GDM1 (cell line): ENCODE data around the gene OR13C4.
"Not testable (repeated sequence)": the region's sequence is repeated elsewhere in the genome, so short reads cannot be mapped to it uniquely, and the experiment has no call there.

Experiments used
- DNase-seq: peaks from one replicate; lab custom pipeline; 2025; lab: John Stamatoyannopoulos, UW

Gene OR13C4

DNA sequence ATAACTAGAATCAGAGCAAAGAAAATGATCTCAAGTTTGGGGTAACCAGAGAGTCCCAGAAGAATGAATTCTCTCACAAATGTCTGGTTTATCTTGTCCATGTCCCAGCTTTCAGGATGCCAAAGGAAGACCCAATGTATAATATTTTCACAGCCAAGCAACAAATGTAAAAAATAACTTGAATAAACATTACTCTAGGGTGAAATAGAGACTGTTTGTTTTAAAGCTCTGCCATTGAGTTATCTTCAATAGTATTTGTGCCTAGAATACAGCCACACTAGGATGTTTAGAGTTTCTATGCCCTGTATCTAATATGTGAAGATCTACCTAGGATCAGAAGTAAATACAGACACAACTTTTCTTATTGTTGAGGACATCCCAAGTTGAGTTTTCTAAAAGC lies at the start of gene OR13C4:
OR13C4 (minus strand) TSS at position 101 of the 400 bp plus-strand sequence; CDS start at position 101, 0 bp downstream.
- no peak for DNase-seq

DNA sequence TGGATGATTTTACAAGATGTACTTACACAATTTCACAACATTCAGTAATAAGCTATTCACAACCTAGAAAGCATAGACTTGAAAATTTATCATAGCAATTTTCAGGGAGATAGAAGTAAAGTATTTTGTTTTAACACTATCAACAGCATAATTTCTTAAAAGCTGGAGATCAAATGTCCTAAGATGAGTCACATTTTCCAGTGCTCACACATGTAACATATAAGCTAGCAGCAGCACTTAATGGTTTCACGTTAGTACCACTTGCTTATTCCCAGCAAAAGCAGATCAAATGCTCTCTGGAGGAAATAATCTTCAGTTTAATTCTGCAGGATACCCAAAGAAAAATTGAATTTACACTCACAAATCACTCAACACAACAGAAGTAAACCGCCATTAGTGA lies 48.4 kb upstream of the OR13C4 start:
- no peak for DNase-seq

DNA sequence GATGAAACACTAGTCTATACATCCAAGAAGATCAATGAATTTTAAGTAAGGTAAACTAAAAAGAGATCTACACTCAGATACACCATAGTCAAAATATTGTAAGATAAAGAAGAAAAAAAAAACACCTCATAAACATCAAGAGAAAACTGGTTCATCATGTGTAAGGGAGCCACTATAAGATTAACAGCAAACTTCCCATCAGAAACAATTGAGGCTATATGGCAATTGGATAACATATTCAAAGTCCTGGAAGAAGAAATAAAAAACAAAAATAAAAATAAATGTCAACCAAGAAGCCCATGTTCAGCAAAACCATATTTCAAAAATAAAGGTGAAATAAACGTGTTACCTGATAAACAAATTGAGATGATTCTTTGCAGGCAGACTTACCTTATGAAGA lies 45.6 kb upstream of the OR13C4 start:
- DNase-seq, result no peak

DNA sequence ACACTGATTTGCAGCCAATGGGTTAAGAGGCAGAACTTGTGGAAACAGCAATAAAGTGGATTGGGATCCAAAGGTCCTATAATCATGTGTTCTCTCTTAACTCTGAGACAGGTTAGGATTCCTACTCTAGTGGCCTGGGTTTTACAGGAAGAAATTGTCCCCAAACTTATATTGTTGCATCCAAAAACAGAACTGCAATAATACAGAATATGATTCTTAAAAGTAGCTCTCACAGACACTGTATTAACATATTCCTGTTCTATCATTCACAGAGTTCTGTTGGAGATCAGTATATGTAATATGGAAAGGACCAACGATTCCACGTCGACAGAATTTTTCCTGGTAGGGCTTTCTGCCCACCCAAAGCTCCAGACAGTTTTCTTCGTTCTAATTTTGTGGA lies 41.9 kb upstream of the OR13C4 start, which contains the start of gene OR13C8:
OR13C8 (plus strand) TSS at position 301 of the 400 bp plus-strand sequence; CDS start at position 301, 0 bp downstream.
- no peak for DNase-seq

DNA sequence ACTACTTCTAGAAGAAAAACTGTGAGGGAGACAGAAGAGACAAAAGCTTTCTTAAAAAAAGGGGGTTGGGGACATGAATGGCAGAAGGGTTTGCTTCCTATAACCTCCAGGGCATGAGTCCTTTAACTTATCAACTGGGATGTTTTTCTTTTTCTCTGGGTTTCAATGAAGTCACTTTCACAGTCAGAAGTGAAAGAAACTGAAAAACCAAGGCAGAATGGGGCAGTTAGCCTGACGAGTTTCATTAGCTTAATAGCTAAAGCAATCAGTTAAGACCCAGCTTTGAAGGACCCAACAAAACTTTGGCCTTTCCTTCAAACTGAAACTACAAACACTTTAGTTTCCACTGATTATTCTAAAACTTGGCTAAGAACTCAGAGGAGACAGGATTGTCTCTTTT lies 37.3 kb upstream of the OR13C4 start:
- DNase-seq, result no peak

DNA sequence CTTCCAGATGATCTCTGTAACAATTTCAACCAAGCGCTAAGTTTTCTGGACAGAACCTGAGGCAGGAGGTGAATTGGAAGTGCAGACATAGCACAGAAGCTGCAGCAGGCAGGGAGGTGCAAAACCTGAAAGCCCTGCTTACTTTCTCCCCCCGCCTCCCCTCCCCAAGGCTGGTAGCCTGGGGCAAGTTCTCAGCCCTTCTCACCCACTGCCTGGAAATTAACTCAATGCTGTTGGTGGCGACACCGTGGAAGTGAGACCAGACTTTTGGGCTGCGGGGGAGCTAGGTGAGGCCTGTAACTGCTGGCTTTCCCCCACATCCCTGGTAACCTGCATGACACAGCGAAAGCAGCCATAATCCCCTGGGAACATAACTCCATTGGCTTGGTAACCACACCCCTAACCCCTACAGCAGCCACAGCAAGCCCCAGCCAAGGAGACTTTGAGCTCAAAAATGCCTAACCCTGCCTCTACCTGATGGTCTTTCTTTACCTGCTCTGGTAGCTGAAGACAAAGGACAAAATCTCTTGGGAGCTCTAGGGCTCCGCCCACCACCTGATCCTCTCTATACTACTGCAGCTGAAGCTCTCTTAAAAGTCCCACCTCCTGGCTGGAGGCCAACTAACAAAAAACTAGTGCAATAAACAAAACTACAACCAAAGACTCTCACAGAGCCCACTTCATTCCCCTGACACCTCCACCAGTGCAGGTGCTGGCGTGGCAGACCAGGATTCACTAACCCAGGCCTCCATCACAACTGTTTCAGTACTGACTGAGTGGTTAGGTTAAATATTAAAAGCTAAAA lies 30.0 kb upstream of the OR13C4 start:
- DNase-seq, result no peak

DNA sequence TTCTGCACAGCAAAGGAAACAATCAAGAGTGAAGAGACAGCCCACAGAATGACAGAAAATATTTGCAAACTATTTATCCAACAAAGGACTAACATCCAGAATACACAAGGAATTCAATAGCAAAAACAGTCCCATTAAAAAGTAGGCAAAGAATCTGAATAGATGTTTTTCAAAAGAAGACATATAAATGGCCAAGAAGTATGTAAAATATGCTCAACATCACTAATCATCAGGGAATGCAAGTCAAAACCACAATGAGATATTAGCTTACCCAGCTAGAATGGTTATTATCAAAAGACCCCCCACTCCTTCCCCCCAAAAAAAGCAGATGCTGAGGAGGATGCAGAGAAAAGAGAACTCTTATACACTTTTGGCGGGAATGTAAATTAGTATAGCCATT lies 28.5 kb upstream of the OR13C4 start:
- DNase-seq, result no peak

DNA sequence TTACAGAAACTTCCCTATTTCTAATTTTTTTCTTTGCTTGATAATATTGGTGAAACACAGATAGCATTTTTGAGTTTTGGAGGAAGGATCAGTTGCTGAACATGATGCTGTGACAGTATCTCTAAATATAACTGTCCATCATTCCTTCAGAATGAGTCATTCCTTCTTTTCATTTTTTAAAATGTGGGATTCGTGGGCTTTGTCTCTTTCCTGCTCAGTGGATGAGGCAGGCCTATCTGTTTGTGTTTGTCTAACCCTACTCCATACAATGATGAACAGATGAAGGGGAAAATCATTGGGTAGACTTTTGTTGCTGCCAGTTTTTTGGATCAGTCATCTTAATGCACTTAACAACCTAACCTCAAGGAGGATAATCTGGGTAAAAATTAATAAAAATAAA lies 26.3 kb upstream of the OR13C4 start:
- no peak for DNase-seq

DNA sequence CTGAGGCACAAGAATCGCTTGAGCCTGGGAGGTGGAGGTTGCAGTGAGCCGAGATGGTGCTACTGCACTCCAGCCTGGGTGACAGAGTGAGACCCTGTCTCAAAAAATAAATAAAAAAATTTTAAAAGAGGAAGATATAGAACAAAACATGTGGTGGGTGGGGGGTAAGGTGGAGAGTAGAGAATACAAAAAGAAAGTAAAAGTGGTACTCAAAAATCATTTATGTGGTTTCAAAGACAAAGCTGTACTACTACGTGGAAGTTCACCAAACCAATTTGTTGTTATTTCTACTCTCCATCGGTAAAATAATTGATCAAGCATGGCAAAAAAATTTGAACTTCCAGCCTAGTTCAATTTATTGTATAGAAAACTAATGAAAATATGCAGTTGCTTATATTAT lies 17.6 kb upstream of the OR13C4 start:
- no peak for DNase-seq

DNA sequence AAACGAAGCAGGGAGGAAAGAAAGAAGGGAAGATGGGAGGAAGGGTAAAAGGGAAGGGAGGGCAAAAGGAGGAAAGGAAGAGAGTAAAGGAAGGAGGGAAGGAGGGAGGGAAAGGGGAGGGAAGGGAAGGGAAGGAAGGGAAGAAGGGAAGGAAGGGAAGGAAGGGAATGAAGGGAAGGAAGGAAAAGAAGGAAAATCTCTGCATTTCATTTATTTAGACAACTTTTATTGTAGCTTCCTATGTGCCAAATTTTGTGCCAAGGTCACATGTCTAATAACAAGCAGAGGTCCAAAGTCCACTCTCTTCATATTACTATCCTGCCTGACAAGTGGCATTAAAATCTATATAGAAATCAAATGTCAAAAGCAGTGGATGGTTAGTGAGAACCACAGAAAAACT lies 12.3 kb upstream of the OR13C4 start:
- DNase-seq, result no peak

DNA sequence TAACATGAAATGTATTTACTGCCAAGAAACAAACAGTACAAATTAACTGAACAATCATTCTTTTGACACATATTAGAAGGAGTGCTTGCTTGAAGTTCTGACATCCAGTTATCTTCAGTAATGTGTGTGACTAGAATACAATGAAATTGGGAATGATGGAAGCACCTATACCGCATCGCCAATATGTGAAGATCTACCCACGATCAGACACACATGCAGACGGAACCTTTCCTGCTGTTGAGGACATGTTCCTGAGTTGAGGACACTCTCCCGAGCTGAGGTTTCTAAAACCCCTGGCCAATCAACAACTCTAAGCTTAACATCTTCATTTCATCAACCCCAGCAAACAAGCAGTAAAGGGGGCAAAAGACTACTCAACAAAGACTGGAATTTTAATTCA lies 9.7 kb upstream of the OR13C4 start, which contains the start of gene OR13C3:
OR13C3 (minus strand) TSS at position 101 of the 400 bp plus-strand sequence. CDS start 133 bp downstream, outside the sequence.
- no peak for DNase-seq

DNA sequence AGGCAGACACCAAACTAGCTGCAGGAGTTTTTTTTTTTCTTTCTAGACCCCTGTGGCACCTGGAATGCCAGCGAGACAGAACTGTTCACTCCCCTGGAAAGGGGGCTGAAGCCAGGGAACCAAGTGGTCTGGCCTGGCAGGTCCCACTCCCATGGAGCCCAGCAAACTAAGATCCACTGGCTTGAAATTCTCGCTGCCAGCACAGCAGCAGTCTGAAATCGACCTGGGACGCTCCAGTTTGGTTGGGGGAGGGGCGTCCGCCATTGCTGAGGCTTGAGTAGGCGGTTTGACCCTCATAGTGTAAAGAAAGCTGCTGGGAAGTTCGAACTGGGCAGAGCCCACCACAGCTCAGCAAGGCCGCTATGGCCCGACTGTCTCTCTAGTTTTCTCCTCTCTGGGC lies 6.8 kb downstream of the OR13C4 start:
- DNase-seq, result not testable (repeated sequence)

DNA sequence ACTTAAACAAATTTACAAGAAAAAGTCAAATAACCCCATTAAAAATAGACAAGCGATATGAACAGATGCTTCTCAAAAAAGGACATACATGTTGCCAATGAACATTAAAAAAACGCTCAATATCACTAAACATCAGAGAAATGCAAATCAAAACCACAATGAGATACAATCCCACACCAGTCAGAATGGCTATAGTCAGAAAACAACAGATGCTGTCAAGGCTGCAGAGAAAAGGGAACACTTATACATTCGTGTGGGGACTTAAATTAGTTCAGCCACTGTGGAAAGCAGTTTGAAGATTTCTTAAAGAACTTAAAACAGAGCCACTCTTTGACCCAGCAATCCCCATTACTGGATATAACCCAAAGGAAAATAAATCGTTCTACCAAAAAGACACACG lies 12.1 kb downstream of the OR13C4 start:
- no peak for DNase-seq

DNA sequence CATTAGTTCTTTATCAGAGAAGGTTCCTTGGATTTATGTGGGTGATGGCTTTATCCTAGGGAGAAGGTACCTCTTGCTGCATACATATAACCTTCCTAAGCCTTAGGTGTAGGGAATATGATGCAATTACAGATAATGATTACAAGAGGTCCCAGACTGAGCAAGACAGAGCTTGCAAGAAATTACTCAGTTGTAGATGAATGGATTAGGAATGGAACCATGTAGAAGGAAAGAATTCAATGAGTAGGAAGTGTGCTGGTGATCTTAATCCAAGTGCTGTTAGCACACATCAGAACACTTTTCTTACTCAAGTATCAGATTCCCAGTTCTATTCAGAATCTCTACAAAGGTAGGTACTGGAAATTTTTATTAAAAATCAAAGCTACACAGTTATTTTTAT lies 20.4 kb downstream of the OR13C4 start:
- no peak for DNase-seq

DNA sequence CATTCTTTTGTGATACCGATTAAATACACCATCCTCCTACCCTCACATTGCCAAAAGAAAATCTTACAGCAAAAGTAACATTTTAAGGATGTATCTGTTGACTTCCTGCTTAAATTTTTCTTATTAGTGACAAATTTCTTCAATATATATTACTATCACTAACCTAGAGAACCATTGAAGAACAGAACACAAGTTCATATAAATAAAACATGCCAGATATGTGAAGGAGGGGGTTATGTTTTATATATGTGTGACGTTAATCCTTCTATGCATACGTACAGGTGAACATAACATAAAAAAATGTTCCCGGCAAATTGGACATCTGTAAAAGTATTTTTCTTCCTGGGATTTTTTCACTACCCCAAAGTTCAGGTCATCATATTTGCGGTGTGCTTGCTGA lies 23.0 kb downstream of the OR13C4 start, which contains the start of gene OR13F1:
OR13F1 (plus strand) TSS at position 301 of the 400 bp plus-strand sequence; CDS start at position 301, 0 bp downstream.
- DNase-seq, result no peak

DNA sequence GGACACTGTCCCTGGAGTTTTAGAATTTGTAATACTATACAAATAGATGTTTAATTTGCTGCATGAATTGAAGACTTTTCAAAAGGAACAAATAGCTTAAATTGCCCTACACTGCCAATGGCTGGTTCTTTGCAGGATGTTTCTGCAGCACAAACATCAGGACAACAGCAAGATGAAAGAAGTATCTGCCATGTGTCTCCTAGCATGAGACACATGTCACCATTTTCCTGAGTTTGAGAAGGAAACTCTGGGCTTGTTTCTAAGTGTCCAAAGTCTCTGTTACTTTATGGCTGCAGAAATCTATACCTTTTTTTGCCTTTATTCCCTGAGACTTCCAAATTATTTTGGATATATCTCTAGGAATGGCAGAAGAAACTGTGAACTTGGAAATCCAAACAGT lies 23.6 kb downstream of the OR13C4 start:
- DNase-seq, result no peak

DNA sequence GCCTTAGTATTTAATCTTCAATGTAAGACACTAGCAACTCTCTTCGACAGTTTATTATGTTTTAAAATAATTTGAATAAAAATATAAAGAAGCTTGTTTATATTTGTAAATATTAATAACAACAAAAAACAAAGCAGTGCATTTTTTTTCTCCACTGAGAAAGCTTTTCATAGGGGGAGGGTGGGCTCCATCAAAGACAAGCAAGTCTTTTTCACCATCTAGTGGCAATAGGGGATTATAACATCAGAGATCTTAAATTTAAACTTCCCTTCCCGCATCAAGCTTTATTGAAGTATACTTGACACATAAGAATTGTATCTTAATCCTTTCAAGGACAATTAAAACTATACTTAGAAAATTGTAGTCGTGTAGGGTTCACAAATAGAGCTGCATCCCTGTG lies 32.2 kb downstream of the OR13C4 start:
- no peak for DNase-seq

DNA sequence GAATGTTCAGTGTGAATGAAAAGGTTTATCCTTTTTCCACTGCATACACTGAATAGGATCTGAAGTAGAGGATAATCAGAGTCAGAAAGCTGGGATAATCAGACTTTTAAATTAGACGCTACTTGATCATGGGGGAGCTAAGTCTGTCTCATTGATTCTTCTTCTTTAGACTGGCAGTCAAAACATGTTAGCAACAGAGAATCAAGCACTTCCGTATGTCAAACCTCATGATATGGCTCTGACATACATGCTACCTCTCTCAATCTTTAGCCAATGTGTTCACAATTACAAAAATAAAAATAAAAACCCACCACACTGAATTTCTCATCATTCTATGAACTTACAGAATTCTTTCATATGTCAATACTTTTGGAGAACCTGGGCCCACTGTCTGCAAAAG lies 42.0 kb downstream of the OR13C4 start:
- DNase-seq, result no peak

DNA sequence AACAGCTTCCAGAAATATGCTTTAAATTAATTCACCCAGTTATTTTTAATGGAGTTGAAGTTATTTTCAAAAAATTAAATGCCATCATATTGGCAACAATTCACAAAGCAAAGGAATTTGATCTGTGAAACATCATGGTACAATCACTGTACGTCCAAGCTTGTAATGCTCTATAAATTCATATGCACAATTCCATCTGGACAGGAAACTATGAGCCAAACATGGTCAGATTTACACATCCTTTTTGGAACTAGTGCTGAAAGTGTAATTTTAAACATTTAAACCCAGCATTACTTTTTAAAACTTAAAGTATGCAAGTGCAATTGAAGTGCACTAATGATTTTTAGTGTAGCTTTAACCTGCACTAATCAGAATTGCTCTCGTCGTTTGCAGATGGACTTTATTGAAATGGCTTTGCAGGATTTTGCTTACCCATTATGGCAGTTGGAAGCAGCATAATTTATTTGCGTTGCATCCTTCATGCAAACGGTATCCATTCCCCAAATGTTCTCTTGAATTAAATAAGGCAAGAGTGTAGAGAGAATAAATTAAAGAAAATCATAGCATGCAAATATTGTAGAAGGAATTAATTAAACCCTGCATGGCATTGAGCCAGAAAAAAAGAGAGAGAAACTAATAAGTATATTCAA lies 44.0 kb downstream of the OR13C4 start:
- no peak for DNase-seq
